Skeletal muscle satellite cell (primary cell): ENCODE data around the gene FGF6.

ENCODE experiments used
- H3K27me3 ChIP-seq: 2 replicates; pipeline ENCODE4 v1.7.0; 2013; ENCODE audit warnings: low read length; ENCODE audit not compliant: control insufficient read depth, insufficient read depth
- H3K36me3 ChIP-seq: 2 replicates; pipeline ENCODE4 v1.7.0; 2013; ENCODE audit warnings: mild to moderate bottlenecking, control low read depth, low read length; ENCODE audit not compliant: insufficient read depth
- H3K4me1 ChIP-seq: 2 replicates; pipeline ENCODE4 v1.7.0; 2013; ENCODE audit warnings: low read length; ENCODE audit not compliant: control insufficient read depth, insufficient read depth
- H3K4me2 ChIP-seq: 2 replicates; pipeline ENCODE4 v1.7.0; 2013; ENCODE audit warnings: mild to moderate bottlenecking, low read length
- H3K4me3 ChIP-seq: 2 replicates; pipeline ENCODE4 v1.7.0; 2013; ENCODE audit warnings: low read length
- H3K9ac ChIP-seq: 2 replicates; pipeline ENCODE4 v1.7.0; 2013; ENCODE audit warnings: mild to moderate bottlenecking, low read depth, low read length, moderate library complexity
- H3K9me3 ChIP-seq: replicated peaks from 2 replicates; pipeline ENCODE4 v1.7.0; 2013; ENCODE audit warnings: mild to moderate bottlenecking, control low read depth, low read length

The FGF6 gene

GRCh38 chr12:4432878-4433744, 12.5 kb downstream of the FGF6 start:
- peaks cover 16% of the 10 kb centered on the region for H3K27me3 ChIP-seq
- H3K4me2 ChIP-seq: no peak overlapping the region
- H3K9ac ChIP-seq: no peak overlapping the region
- H3K4me1 ChIP-seq: no peaks in the 10 kb centered on the region
- H3K4me3 ChIP-seq: no peak overlapping the region
- H3K9me3 ChIP-seq: no peaks in the 10 kb centered on the region
- H3K36me3 ChIP-seq: no peaks in the 10 kb centered on the region

DNA sequence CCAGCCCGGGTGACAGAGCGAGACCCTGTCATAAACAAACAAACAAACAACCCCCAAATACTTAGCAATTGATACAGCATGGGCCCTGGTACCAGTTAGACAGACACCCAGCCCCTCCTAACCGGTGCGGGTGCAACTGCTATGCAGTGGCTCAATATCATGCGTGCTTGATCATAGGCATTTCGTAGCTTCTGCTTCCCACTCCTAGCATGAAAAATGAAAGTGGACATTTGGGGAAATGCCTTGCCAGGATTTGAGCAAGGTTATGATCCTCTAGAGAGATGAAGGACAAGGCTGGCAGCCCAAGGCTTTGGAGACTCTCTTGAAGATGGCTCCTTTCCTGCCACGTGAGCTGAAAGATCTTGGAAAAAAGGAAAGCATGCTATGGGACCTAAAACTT, 13.7 kb downstream of the FGF6 start:
- Histone ChIP-seq H3K4me2 (no peak overlapping the region), H3K9ac (no peak overlapping the region), H3K27me3 (peaks cover 16% of the 10 kb centered on the region), H3K4me3 (no peak overlapping the region), H3K36me3 (no peaks in the 10 kb centered on the region), H3K4me1 (no peaks in the 10 kb centered on the region), H3K9me3 (no peaks in the 10 kb centered on the region)

GRCh38 chr12:4431436-4431835, 14.2 kb downstream of the FGF6 start:
- Histone ChIP-seq H3K27me3 (peaks cover 16% of the 10 kb centered on the region), H3K9me3 (no peaks in the 10 kb centered on the region), H3K4me2 (no peak overlapping the region), H3K4me3 (no peak overlapping the region), H3K4me1 (no peaks in the 10 kb centered on the region), H3K9ac (no peak overlapping the region), H3K36me3 (no peaks in the 10 kb centered on the region)

DNA sequence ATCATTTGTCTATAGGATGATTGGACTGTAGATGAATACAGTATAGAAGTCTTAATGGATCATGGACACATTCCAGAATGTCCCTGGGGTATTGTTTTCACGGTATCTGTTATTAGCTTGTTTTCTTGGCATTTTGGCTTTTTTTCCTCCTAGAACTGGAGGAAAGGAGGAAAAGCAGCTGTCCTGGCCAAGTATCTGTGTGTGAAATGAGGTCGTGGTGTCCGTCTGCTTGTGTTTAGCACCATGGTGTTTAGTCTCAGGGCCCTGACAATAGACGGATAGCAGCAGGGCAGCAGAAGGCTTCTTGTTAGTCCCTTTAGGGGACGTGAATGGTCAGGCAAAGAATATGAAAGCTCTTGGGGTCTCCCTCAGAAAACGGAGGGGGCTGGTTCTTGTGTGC, 21.2 kb downstream of the FGF6 start:
- Histone ChIP-seq H3K9ac (no peak overlapping the region), H3K27me3 (peaks cover 6% of the 10 kb centered on the region), H3K9me3 (no peaks in the 10 kb centered on the region), H3K4me3 (no peak overlapping the region), H3K4me1 (no peaks in the 10 kb centered on the region), H3K4me2 (no peak overlapping the region), H3K36me3 (no peaks in the 10 kb centered on the region)

- peaks cover 10% of the 10 kb centered on the region for H3K27me3 ChIP-seq
- H3K36me3 ChIP-seq: no peaks in the 10 kb centered on the region
These were observed 22.0 kb downstream of the FGF6 start for GRCh38 chr12:4423528-4424195.

GRCh38 chr12:4422985-4423384, 22.6 kb downstream of the FGF6 start:
- Histone ChIP-seq H3K4me1 (no peaks in the 10 kb centered on the region), H3K27me3 (peaks cover 17% of the 10 kb centered on the region), H3K9me3 (no peaks in the 10 kb centered on the region), H3K4me3 (no peak overlapping the region), H3K4me2 (no peak overlapping the region), H3K9ac (no peak overlapping the region), H3K36me3 (no peaks in the 10 kb centered on the region)

More at GRCh38 chr12:4423528-4424195, 22.0 kb downstream of the FGF6 start:
- H3K4me2 ChIP-seq: no peak overlapping the region
- no peaks in the 10 kb centered on the region for H3K4me1 ChIP-seq
- H3K9me3 ChIP-seq: no peaks in the 10 kb centered on the region
- H3K4me3 ChIP-seq: no peak overlapping the region
- H3K9ac ChIP-seq: no peak overlapping the region

DNA sequence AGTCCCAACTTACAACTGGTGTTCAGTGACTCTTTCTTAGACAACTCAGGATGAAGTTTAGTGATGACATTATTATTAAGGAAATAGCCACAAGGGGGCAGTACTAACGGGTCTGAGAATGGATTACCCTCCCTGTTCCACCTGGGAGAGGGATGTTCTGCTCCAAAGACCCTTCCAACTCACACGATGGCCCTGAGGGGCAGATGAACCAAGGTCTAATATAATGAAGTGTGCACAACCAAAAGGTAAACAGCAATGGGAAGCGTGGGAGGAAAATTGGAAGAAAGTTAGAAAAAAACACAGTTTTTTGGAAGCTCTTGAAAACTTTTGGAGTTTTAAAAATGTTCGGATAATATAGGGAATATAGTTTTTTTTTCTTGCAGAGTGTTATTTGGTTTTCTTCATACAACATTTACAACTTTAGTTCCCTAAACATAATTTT, 24.0 kb downstream of the FGF6 start:
- peaks cover 30% of the 10 kb centered on the region for H3K27me3 ChIP-seq
- H3K4me2 ChIP-seq: no peak overlapping the region
- H3K4me1 ChIP-seq: no peaks in the 10 kb centered on the region
- no peaks in the 10 kb centered on the region for H3K36me3 ChIP-seq
- no peaks in the 10 kb centered on the region for H3K9me3 ChIP-seq
- no peak overlapping the region for H3K9ac ChIP-seq
- no peak overlapping the region for H3K4me3 ChIP-seq

GRCh38 chr12:4420138-4420670, 25.4 kb downstream of the FGF6 start:
- Histone ChIP-seq H3K27me3 (peaks cover 35% of the 10 kb centered on the region), H3K9ac (no peak overlapping the region), H3K9me3 (no peaks in the 10 kb centered on the region), H3K4me1 (no peaks in the 10 kb centered on the region), H3K4me2 (no peak overlapping the region), H3K4me3 (no peak overlapping the region), H3K36me3 (no peaks in the 10 kb centered on the region)

GRCh38 chr12:4418913-4419312, 26.7 kb downstream of the FGF6 start:
- Histone ChIP-seq H3K36me3 (no peaks in the 10 kb centered on the region), H3K4me2 (no peak overlapping the region), H3K9me3 (no peaks in the 10 kb centered on the region), H3K4me1 (no peaks in the 10 kb centered on the region), H3K9ac (no peak overlapping the region), H3K27me3 (peaks cover 40% of the 10 kb centered on the region), H3K4me3 (no peak overlapping the region)

DNA sequence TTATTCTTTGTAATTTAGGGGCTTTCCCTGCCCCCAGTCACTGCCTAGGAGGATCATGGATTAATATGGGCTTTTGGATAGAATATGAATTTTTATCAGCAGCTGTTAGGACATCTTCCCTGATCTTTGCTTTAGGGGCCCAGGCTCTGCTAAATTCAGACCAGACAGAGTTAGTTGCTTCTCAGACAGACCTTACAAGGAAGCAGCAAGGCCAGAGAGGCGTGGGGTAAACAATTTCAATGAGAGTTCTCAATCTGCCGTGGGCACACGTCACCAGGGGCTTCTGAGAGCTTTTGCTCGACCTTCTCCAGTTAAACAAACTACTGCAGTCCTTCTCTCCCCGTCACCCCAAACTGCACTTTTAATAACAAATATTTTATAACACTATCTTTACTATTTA, 27.7 kb downstream of the FGF6 start:
- Histone ChIP-seq H3K9ac (no peak overlapping the region), H3K27me3 (peaks cover 42% of the 10 kb centered on the region), H3K4me1 (no peaks in the 10 kb centered on the region), H3K4me3 (no peak overlapping the region), H3K9me3 (no peaks in the 10 kb centered on the region), H3K36me3 (no peaks in the 10 kb centered on the region), H3K4me2 (no peak overlapping the region)

- peaks cover 47% of the 10 kb centered on the region for H3K27me3 ChIP-seq
- H3K4me1 ChIP-seq: no peaks in the 10 kb centered on the region
- no peak overlapping the region for H3K4me3 ChIP-seq
- no peaks in the 10 kb centered on the region for H3K36me3 ChIP-seq
- no peaks in the 10 kb centered on the region for H3K9me3 ChIP-seq
- no peak overlapping the region for H3K4me2 ChIP-seq
- no peak overlapping the region for H3K9ac ChIP-seq
These were observed 28.2 kb downstream of the FGF6 start for GRCh38 chr12:4417455-4417854.
